ENCODE measurements around the gene ZNF281. TPM values are rescaled to one million over a fixed set of nuclear protein-coding genes. Genes with fewer than 3 reads are reported as not detected.
"Not testable (repeated sequence)": the region's sequence is repeated elsewhere in the genome, so short reads cannot be mapped to it uniquely, and the experiment has no call there.

ZNF281 gene
- polyA plus RNA-seq, 1 donor, result 16.5 TPM

GRCh38 chr1:200366577-200367253 lies 43.1 kb downstream of the ZNF281 start:
- Histone ChIP-seq H3K4me1 (ENCODE audit: control insufficient read depth, insufficient read depth, low read length) (no peaks in the 10 kb centered on the region), H3K4me3 (ENCODE audit: low read length) (no peak overlapping the region), H3K9me3 (ENCODE audit: control insufficient read depth, low read depth, low read length) (no peaks in the 10 kb centered on the region), H3K27ac (ENCODE audit: low read length) (no peak overlapping the region), H3K36me3 (ENCODE audit: control insufficient read depth, insufficient read depth, low read length) (no peaks in the 10 kb centered on the region), H3K27me3 (ENCODE audit: control insufficient read depth, insufficient read depth, low read length) (no peaks in the 10 kb centered on the region)
- WGBS (ENCODE audit: insufficient coverage, low lambda C conversion rate), result no CpG with 5 or more reads among the region's 5 CpGs
- no peak for DNase-seq

DNA sequence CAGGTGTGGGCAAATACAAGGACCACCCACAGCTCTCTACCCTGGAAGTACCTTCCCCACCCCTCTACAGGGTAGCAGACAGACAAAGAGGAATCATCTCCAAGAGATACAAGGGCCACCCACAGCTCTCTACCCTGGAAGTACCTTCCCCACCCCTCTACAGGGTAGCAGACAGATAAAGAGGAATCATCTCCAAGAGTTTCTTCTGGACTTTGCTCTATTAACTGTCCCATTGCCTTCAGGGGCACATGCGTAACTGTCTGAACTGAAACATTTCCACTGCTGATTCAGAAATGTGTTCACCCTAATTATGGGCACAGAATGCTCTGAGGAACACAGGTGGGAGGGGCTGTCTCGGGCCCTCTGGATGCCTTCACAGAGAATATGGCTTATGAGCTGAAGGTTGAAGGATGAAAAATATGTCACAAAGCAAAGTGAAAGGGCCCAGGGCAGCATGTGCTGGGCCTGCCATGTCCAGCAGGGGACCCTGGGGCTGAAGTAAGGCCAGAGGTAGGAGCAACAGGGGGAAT lies 43.9 kb downstream of the ZNF281 start:
- Histone ChIP-seq H3K9me3 (ENCODE audit: control insufficient read depth, low read depth, low read length) (no peaks in the 10 kb centered on the region), H3K4me1 (ENCODE audit: control insufficient read depth, insufficient read depth, low read length) (no peaks in the 10 kb centered on the region), H3K27me3 (ENCODE audit: control insufficient read depth, insufficient read depth, low read length) (no peaks in the 10 kb centered on the region), H3K4me3 (ENCODE audit: low read length) (no peak overlapping the region), H3K27ac (ENCODE audit: low read length) (no peak overlapping the region), H3K36me3 (ENCODE audit: control insufficient read depth, insufficient read depth, low read length) (no peaks in the 10 kb centered on the region)
- no peak for DNase-seq
- WGBS (ENCODE audit: insufficient coverage, low lambda C conversion rate), result no CpG with 5 or more reads among the region's 2 CpGs

DNA sequence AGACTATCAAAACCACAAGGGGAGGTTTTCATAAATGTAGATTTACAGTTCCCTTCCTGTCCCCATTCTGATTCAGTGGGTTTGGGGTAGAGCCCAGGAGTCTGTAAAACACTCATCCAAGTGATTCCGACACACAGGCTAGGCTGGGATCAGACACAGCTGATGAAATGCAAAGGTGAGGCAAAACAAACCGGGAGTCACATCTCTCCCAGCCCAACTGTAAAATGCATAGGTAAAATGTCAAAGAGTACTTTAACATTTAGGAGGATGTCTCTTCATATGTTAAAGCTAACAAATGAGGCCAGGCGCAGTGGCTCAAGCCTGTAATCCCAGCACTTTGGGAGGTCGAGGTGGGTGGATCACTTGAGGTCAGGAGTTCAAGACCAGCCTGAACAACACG lies 45.0 kb downstream of the ZNF281 start:
- Histone ChIP-seq H3K4me3 (ENCODE audit: low read length) (no peak overlapping the region), H3K9me3 (ENCODE audit: control insufficient read depth, low read depth, low read length) (no peaks in the 10 kb centered on the region), H3K27me3 (ENCODE audit: control insufficient read depth, insufficient read depth, low read length) (no peaks in the 10 kb centered on the region), H3K36me3 (ENCODE audit: control insufficient read depth, insufficient read depth, low read length) (no peaks in the 10 kb centered on the region), H3K4me1 (ENCODE audit: control insufficient read depth, insufficient read depth, low read length) (no peaks in the 10 kb centered on the region), H3K27ac (ENCODE audit: low read length) (no peak overlapping the region)
- DNase-seq, result no peak
- no CpG with 5 or more reads among the region's 5 CpGs for WGBS (ENCODE audit: insufficient coverage, low lambda C conversion rate)

DNA sequence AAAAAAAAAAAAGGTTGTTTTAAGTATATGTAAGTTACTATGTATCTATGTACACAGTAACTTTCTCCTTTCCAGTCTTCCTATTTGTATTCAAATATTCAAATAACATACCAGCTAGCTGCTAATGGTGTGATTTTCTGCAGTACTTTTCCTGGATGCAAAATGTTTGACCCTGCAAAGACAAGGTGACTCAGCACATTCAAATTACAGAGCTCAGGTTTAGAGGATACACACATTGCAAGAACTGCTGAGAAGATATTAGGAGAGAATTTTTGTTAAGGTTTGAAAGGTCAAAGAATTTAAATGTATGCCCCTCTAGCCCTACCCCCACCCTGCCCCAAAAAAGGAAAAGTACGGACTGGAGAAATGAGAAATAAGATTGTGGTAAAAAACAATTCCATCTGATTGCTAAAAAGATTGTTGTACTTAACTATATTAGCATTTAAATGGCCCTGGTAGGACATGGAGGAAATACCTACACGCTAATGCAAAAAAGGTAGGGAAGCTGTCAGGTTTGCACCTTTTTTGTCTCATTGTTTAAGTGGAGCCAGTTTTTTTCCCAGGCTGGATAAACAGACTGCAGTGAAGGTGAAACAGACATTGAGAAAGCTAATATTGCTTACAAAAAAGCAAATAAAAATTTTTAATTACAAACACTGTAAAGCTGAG lies 45.6 kb downstream of the ZNF281 start:
- no peaks in the 10 kb centered on the region for H3K27me3 ChIP-seq (ENCODE audit: control insufficient read depth, insufficient read depth, low read length)
- DNase-seq, result no peak
- H3K4me3 ChIP-seq (ENCODE audit: low read length), result no peak overlapping the region
- H3K36me3 ChIP-seq (ENCODE audit: control insufficient read depth, insufficient read depth, low read length), result no peaks in the 10 kb centered on the region
- no peaks in the 10 kb centered on the region for H3K9me3 ChIP-seq (ENCODE audit: control insufficient read depth, low read depth, low read length)
- no peak overlapping the region for H3K27ac ChIP-seq (ENCODE audit: low read length)
- 90% methylated on average over 2 of the region's 2 CpGs for WGBS (ENCODE audit: insufficient coverage, low lambda C conversion rate)
- H3K4me1 ChIP-seq (ENCODE audit: control insufficient read depth, insufficient read depth, low read length), result no peaks in the 10 kb centered on the region

DNA sequence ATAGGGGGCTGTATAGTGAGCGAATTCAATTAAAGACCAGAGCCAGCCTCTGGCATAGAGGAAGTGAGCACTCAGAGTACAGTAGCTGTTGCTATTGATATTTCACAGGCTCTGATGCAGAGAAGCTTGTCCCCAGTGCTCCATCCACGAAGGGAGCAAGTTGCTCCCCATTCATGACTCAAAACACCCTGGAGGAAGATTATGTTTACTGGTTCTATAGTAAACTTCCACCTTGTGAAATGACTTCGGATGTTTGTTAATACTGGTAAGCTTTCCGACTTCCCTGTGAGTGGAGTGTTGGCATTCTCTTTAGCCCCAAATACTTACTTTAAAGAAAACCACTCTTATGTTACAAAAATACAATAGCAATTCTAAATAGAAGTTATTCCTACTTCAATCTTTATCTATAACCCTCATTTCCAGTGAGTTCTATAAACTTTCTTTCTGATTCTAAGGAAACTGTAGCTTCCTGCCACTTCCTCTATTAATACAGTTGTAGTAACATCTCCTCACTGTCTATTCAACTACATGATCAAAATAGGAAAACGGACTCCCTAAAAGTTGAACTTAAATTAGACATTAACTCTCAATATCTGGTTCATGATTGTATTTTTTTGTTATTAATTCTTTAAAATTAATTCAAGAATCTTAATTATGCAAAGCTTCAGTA lies 46.4 kb downstream of the ZNF281 start:
- H3K4me1 ChIP-seq (ENCODE audit: control insufficient read depth, insufficient read depth, low read length), result no peaks in the 10 kb centered on the region
- no peak overlapping the region for H3K4me3 ChIP-seq (ENCODE audit: low read length)
- no peak for DNase-seq
- no peaks in the 10 kb centered on the region for H3K9me3 ChIP-seq (ENCODE audit: control insufficient read depth, low read depth, low read length)
- H3K27me3 ChIP-seq (ENCODE audit: control insufficient read depth, insufficient read depth, low read length), result no peaks in the 10 kb centered on the region
- 100% methylated on average over 1 of the region's 5 CpGs for WGBS (ENCODE audit: insufficient coverage, low lambda C conversion rate)
- H3K27ac ChIP-seq (ENCODE audit: low read length), result no peak overlapping the region
- no peaks in the 10 kb centered on the region for H3K36me3 ChIP-seq (ENCODE audit: control insufficient read depth, insufficient read depth, low read length)

DNA sequence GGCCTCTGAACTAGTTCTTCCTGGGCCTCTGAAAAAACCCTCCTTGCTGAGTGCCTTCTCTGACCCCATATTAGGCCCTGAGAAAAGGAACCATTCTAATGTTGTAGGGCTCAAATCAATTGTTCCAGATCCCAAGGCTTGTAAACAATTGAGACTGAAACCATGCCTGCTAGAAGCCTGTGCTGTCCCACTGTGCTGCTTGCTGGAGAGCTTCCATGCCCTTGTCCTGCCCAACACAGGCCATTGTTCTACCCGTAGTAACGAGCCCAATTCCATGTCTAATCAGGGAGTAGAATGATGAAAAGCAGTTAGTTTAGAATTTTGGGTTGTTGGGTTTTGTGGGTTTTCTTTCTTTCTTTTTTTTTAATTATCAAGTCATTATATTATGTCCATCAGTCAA lies 47.4 kb downstream of the ZNF281 start:
- no peaks in the 10 kb centered on the region for H3K36me3 ChIP-seq (ENCODE audit: control insufficient read depth, insufficient read depth, low read length)
- H3K4me1 ChIP-seq (ENCODE audit: control insufficient read depth, insufficient read depth, low read length), result no peaks in the 10 kb centered on the region
- no peak overlapping the region for H3K27ac ChIP-seq (ENCODE audit: low read length)
- no peaks in the 10 kb centered on the region for H3K9me3 ChIP-seq (ENCODE audit: control insufficient read depth, low read depth, low read length)
- DNase-seq, result no peak
- H3K27me3 ChIP-seq (ENCODE audit: control insufficient read depth, insufficient read depth, low read length), result no peaks in the 10 kb centered on the region
- WGBS (ENCODE audit: insufficient coverage, low lambda C conversion rate), result no CpG with 5 or more reads among the region's 2 CpGs
- no peak overlapping the region for H3K4me3 ChIP-seq (ENCODE audit: low read length)

DNA sequence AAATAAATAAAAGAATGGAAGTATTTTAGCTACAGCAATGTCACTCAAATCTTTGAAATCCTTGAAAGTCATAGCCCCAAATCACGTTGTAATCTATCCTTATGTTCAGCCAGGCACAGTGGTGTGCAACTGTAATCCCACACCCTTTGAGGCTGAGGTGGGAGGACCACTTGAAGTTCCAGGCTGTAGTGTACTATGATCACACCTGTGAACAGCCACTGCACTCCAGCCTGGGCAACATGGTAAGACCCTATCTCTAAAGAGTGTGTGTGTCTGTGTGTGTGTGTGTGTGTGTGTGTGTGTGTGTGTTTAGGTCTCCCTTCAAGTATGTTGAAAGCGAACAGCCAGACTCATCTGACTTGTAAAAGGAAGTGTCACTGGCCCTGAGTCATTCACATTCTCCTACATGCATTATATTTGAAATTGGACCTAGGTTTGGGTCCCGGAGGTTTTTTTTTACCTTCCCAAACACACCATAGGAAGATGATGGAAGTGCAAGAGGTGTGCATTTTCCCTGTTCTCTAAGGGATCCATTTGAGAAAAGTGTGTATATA lies 50.1 kb downstream of the ZNF281 start:
- DNase-seq, result no peak
- no CpG with 5 or more reads among the region's 3 CpGs for WGBS (ENCODE audit: insufficient coverage, low lambda C conversion rate)
- Histone ChIP-seq H3K36me3 (ENCODE audit: control insufficient read depth, insufficient read depth, low read length) (no peaks in the 10 kb centered on the region), H3K4me1 (ENCODE audit: control insufficient read depth, insufficient read depth, low read length) (no peaks in the 10 kb centered on the region), H3K4me3 (ENCODE audit: low read length) (no peak overlapping the region), H3K9me3 (ENCODE audit: control insufficient read depth, low read depth, low read length) (no peaks in the 10 kb centered on the region), H3K27me3 (ENCODE audit: control insufficient read depth, insufficient read depth, low read length) (no peaks in the 10 kb centered on the region), H3K27ac (ENCODE audit: low read length) (no peak overlapping the region)

DNA sequence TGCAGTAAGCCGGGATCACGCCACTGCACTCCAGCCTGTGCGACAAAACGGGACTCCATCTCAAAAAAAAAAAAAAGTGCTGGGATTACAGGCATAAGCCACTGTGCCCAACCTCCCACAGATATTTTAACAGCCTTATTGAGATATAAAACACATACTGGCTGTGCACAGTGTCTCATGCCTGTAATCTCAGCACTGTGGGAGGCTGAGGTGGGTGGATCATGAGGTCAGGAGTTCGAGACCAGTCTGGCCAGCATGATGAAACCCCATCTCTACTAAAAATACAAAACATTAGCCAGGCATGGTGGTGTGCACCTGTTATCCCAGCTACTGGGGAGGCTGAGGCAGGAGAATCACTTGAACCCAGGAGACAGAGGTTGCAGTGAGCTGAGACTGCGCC lies 51.9 kb downstream of the ZNF281 start:
- WGBS (ENCODE audit: insufficient coverage, low lambda C conversion rate), result 100% methylated on average over 1 of the region's 6 CpGs
- H3K36me3 ChIP-seq (ENCODE audit: control insufficient read depth, insufficient read depth, low read length); H3K4me1 ChIP-seq (ENCODE audit: control insufficient read depth, insufficient read depth, low read length); H3K4me3 ChIP-seq (ENCODE audit: low read length); H3K9me3 ChIP-seq (ENCODE audit: control insufficient read depth, low read depth, low read length); DNase-seq; H3K27me3 ChIP-seq (ENCODE audit: control insufficient read depth, insufficient read depth, low read length); H3K27ac ChIP-seq (ENCODE audit: low read length): not testable (repeated sequence)

DNA sequence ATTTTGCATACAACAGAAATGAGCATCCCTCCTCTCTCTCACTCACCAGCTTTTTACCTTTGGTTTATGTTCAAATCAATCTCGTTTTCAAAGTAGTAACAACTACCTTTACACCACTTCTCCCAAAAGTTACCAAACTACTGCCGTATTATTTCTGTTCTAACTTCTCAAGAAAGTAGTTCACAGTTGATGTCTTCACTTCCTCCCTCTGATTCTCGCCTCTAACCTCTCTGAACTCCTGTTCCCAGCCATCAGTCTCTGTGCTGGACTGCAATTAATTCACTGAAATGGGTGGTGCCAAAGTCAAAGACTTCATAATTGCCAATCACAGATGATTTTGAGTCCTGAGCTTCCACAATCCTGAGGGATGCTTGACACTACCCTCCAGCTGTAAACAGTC lies 54.0 kb downstream of the ZNF281 start:
- Histone ChIP-seq H3K27ac (ENCODE audit: low read length) (no peak overlapping the region), H3K27me3 (ENCODE audit: control insufficient read depth, insufficient read depth, low read length) (no peaks in the 10 kb centered on the region), H3K4me3 (ENCODE audit: low read length) (no peak overlapping the region), H3K4me1 (ENCODE audit: control insufficient read depth, insufficient read depth, low read length) (no peaks in the 10 kb centered on the region), H3K36me3 (ENCODE audit: control insufficient read depth, insufficient read depth, low read length) (no peaks in the 10 kb centered on the region), H3K9me3 (ENCODE audit: control insufficient read depth, low read depth, low read length) (no peaks in the 10 kb centered on the region)
- WGBS (ENCODE audit: insufficient coverage, low lambda C conversion rate), result 91% methylated on average over 3 of the region's 3 CpGs
- DNase-seq, result no peak
